Natural killer cell (primary cell): ENCODE data around the gene TEX22. TPM values are rescaled to one million over a fixed set of nuclear protein-coding genes. Genes with fewer than 3 reads are reported as not detected.

Source experiments
- ATAC-seq, 3 donors: fragments of 150-1000 bp in 2 of 3; fragments of 200-7000 bp in 1 of 3; cut with Tn5 transposase; 1 replicate in 1 of 3; 2 replicates in 2 of 3; pipeline ENCODE4 v1.10.0; 2021; ENCODE audit warnings: mild to moderate bottlenecking in 2 of 3, moderate library complexity in 2 of 3
- DNase-seq, 2 donors: peaks; one replicate each; pipeline versions ENCODE4 v3.0.0 to v3.0.0-alpha.2; 2013 to 2021; ENCODE audit warnings: mixed read lengths in 1 of 2
- H3K27ac ChIP-seq: one replicate; pipeline ENCODE4 v1.5.1; 2013; ENCODE audit warnings: mild to moderate bottlenecking, low read length
- H3K27me3 ChIP-seq: one replicate; pipeline ENCODE4 v1.6.1; 2013; ENCODE audit warnings: low read length; ENCODE audit not compliant: control insufficient read depth, insufficient read depth
- H3K36me3 ChIP-seq: one replicate; pipeline ENCODE4 v1.6.1; 2013; ENCODE audit warnings: low read length; ENCODE audit not compliant: control insufficient read depth, insufficient read depth
- H3K4me1 ChIP-seq: one replicate; pipeline ENCODE4 v1.6.1; 2013; ENCODE audit warnings: low read length; ENCODE audit not compliant: control insufficient read depth, insufficient read depth
- H3K4me3 ChIP-seq: one replicate; pipeline ENCODE4 v1.5.1; 2013; ENCODE audit warnings: low read length
- H3K9me3 ChIP-seq: one replicate; pipeline ENCODE4 v1.6.1; 2013; ENCODE audit warnings: low read length; ENCODE audit not compliant: control insufficient read depth, insufficient read depth
- H3K27ac Mint-ChIP-seq, 2 donors: one replicate each; pipeline ENCODE4 v1.8.0; 2022; ENCODE audit warnings: mild to moderate bottlenecking in 2 of 2, mixed read lengths in 2 of 2, moderate library complexity in 1 of 2
- H3K27me3 Mint-ChIP-seq, 2 donors: one replicate each; pipeline ENCODE4 v1.8.0; 2022; ENCODE audit warnings: low read depth in 2 of 2, mixed read lengths in 2 of 2
- H3K36me3 Mint-ChIP-seq: one replicate; pipeline ENCODE4 v1.8.0; 2022; ENCODE audit warnings: mixed read lengths
- H3K4me1 Mint-ChIP-seq, 2 donors: one replicate each; pipeline ENCODE4 v1.8.0; 2022; ENCODE audit warnings: mixed read lengths in 2 of 2
- H3K4me3 Mint-ChIP-seq: one replicate; pipeline ENCODE4 v1.8.0; 2022; ENCODE audit warnings: mild to moderate bottlenecking, moderate library complexity, mixed read lengths
- H3K9me3 Mint-ChIP-seq, 2 donors: one replicate each; pipeline ENCODE4 v1.8.0; 2022; ENCODE audit warnings: mixed read lengths in 2 of 2
- WGBS: methylation state at CpG from one replicate; pipeline ENCODE4 v1.1.7; 2013; ENCODE audit warnings: missing lambda C conversion rate; ENCODE audit not compliant: insufficient coverage; 5-methylcytosine and 5-hydroxymethylcytosine counted together
- intact Hi-C: fragments of 100-400 bp; cut with micrococcal nuclease; formaldehyde crosslinking; loops from one replicate; pipeline ENCODE4 v1.14.2; 2022
- total RNA-seq, 4 donors: library from RNA; stranded (reverse); fragments of 120-200 nt in 1 of 4; gene quantifications; one replicate each; pipeline versions ENCODE4 v1.2.3 to v1.2.4, GENCODE V29; 2013 to 2022
- TF ChIP-seq, protein P1 (sequence below): fragments of 200-600 bp; IDR thresholded peaks from one replicate; pipeline ENCODE4 v1.8.0; 2022; ENCODE audit warnings: antibody characterized with exemption

TEX22 gene
- total RNA-seq, 3 donors from 2014 or later (not counting 1 experiment from before 2014, with no cell fraction given), result 0.23 to 1.9 (median 1.8) TPM

DNA sequence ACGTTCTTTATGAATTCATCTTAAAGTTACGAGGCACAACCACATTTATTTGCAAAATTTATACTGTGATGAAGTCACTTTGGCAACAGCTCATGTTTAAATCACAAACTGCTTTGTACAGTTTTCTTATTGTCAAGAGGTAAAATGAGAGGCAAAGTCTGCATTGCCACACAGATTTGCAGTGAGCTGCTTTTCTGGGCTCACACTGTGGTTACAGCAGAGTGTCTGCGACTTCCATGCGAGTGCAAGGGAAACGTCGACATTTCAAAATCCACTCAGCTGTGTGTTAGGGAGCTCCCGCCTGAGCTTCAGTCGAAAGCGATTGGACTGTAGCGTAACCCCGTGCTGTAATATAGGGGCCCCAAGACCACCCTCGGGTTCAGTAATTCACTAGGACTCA is 34.3 kb downstream of the TEX22 start:
- no peak overlapping the region for H3K4me3 Mint-ChIP-seq
- Histone ChIP-seq H3K9me3 (no peaks in the 10 kb centered on the region), H3K4me3 (no peak overlapping the region), H3K27me3 (no peaks in the 10 kb centered on the region), H3K36me3 (no peaks in the 10 kb centered on the region), H3K27ac (no peak overlapping the region), H3K4me1 (no peaks in the 10 kb centered on the region)
- H3K27me3 Mint-ChIP-seq, result no peaks in the 10 kb centered on the region
- 95% methylated on average over 12 of the region's 12 CpGs for WGBS
- peaks cover 24 to 25% of the 10 kb centered on the region in 2 donors for H3K4me1 Mint-ChIP-seq
- DNase-seq, result no peak
- TF ChIP-seq, protein P1, sequence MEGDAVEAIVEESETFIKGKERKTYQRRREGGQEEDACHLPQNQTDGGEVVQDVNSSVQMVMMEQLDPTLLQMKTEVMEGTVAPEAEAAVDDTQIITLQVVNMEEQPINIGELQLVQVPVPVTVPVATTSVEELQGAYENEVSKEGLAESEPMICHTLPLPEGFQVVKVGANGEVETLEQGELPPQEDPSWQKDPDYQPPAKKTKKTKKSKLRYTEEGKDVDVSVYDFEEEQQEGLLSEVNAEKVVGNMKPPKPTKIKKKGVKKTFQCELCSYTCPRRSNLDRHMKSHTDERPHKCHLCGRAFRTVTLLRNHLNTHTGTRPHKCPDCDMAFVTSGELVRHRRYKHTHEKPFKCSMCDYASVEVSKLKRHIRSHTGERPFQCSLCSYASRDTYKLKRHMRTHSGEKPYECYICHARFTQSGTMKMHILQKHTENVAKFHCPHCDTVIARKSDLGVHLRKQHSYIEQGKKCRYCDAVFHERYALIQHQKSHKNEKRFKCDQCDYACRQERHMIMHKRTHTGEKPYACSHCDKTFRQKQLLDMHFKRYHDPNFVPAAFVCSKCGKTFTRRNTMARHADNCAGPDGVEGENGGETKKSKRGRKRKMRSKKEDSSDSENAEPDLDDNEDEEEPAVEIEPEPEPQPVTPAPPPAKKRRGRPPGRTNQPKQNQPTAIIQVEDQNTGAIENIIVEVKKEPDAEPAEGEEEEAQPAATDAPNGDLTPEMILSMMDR, result no peak
- H3K27ac Mint-ChIP-seq, result no peak overlapping the region
- H3K36me3 Mint-ChIP-seq, result no peaks in the 10 kb centered on the region
- no peak for ATAC-seq
- H3K9me3 Mint-ChIP-seq, result no peaks in the 10 kb centered on the region
- intact Hi-C loops, result no loop called here

DNA sequence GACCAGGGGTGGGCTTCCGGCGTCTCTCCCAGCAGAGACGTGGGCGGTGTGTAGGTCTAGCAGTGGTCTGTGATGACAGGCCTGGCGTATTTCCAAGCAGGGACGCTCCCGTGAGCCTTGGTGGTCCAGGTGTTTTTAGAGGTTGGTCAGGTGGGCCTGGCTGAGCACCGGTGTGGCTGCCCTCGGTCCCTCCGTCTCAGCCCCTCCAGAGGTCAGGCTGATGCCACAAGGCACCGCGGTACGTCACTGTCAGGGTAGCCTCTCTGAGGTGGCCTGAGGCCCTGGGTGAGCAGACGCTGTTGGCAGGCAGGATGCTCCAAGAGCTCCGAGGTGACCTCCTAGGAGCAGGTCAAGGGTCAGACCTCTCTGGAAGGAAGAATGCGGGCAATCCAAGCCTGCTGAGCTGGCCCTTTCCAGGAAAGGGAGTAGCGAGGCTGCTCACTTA is 34.8 kb downstream of the TEX22 start:
- Mint-ChIP-seq H3K27me3 (no peaks in the 10 kb centered on the region), H3K4me1 (peaks cover 22 to 23% of the 10 kb centered on the region in 2 donors), H3K4me3 (no peak overlapping the region), H3K27ac (no peak overlapping the region), H3K9me3 (no peaks in the 10 kb centered on the region), H3K36me3 (no peaks in the 10 kb centered on the region)
- H3K27ac ChIP-seq, result no peak overlapping the region
- intact Hi-C loops, result no loop called here
- no peaks in the 10 kb centered on the region for H3K36me3 ChIP-seq
- no peaks in the 10 kb centered on the region for H3K4me1 ChIP-seq
- H3K4me3 ChIP-seq, result no peak overlapping the region
- no peaks in the 10 kb centered on the region for H3K27me3 ChIP-seq
- ATAC-seq (no peak), DNase-seq (no peak)
- 92% methylated on average over 17 of the region's 17 CpGs for WGBS
- no peaks in the 10 kb centered on the region for H3K9me3 ChIP-seq
- TF ChIP-seq, protein P1, result no peak

DNA sequence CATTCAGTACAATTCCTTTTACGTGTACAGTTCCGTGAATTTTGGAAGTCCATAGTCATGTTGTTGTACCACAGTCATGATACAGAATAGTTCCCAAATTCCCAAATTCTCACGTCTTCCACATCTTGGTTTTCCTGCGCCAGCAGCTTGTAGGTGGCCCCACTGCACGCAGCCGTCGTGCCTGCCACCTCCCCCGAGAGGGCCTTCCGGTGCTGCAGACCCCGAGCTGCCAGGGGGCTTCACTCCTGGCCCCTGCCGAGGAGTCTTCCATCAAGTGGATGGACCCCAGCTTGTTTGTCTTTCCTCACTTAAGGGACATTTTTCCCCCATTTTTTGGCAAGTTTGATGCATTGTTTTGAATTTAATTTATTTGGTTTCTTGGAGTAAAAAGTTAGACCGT is 38.1 kb downstream of the TEX22 start:
- intact Hi-C loops, result no loop called here
- peaks cover 16 to 18% of the 10 kb centered on the region in 2 donors for H3K4me1 Mint-ChIP-seq
- no peak overlapping the region for H3K4me3 Mint-ChIP-seq
- H3K27me3 ChIP-seq, result no peaks in the 10 kb centered on the region
- no peak overlapping the region for H3K27ac Mint-ChIP-seq
- no peak for ATAC-seq
- H3K27ac ChIP-seq, result no peak overlapping the region
- TF ChIP-seq, protein P1, result no peak
- no peaks in the 10 kb centered on the region for H3K27me3 Mint-ChIP-seq
- peaks cover 6% of the 10 kb centered on the region for H3K36me3 ChIP-seq
- no peaks in the 10 kb centered on the region for H3K9me3 Mint-ChIP-seq
- no peaks in the 10 kb centered on the region for H3K36me3 Mint-ChIP-seq
- H3K9me3 ChIP-seq, result no peaks in the 10 kb centered on the region
- DNase-seq, result no peak
- WGBS, result 96% methylated on average over 12 of the region's 12 CpGs
- H3K4me1 ChIP-seq, result no peaks in the 10 kb centered on the region
- H3K4me3 ChIP-seq, result no peak overlapping the region
